CD14-positive monocyte (primary cell): Measurements from ENCODE around the gene TNFRSF25. TPM values are rescaled to one million over a fixed set of nuclear protein-coding genes. Genes with fewer than 3 reads are reported as not detected.

Experiments used
- DNase-seq, 3 donors: peaks; one replicate each; pipeline ENCODE4 v3.0.0-alpha.2; 2011 to 2022
- H2AFZ ChIP-seq: 2 replicates; pipeline ENCODE4 v1.6.0; 2012; ENCODE audit warnings: mild to moderate bottlenecking, low read depth, low read length, inconsistent platforms; ENCODE audit not compliant: insufficient read depth, poor library complexity, severe bottlenecking
- H3K27ac ChIP-seq, 2 donors: 1 replicate in 1 of 2; 2 replicates in 1 of 2; pipeline ENCODE4 v1.5.1; 2012 to 2013; ENCODE audit warnings: low read length in 2 of 2, control low read depth in 1 of 2, inconsistent platforms in 1 of 2, low read depth in 1 of 2, mild to moderate bottlenecking in 1 of 2
- H3K27me3 ChIP-seq, 2 donors: one replicate each; pipeline versions ENCODE4 v1.6.0 to v1.6.1; 2011 to 2013; ENCODE audit warnings: low read length in 2 of 2; ENCODE audit not compliant: control insufficient read depth in 2 of 2, insufficient read depth in 2 of 2
- H3K36me3 ChIP-seq, 2 donors: replicated peaks in 1 of 2; 1 replicate in 1 of 2; 2 replicates in 1 of 2; pipeline versions ENCODE4 v1.5.1 to v1.6.1; 2012 to 2013; ENCODE audit warnings: low read length in 2 of 2, control low read depth in 1 of 2, inconsistent platforms in 1 of 2, mild to moderate bottlenecking in 1 of 2; ENCODE audit not compliant: insufficient read depth in 2 of 2, control insufficient read depth in 1 of 2
- H3K4me1 ChIP-seq, 2 donors: 1 replicate in 1 of 2; 2 replicates in 1 of 2; pipeline versions ENCODE4 v1.5.1 to v1.6.1; 2012 to 2013; ENCODE audit warnings: low read length in 2 of 2, control low read depth in 1 of 2, inconsistent platforms in 1 of 2, mild to moderate bottlenecking in 1 of 2, moderate library complexity in 1 of 2; ENCODE audit not compliant: insufficient read depth in 2 of 2, control insufficient read depth in 1 of 2
- H3K4me2 ChIP-seq: replicated peaks from 2 replicates; pipeline ENCODE3; 2012; ENCODE audit warnings: low read length, moderate library complexity, mild to moderate bottlenecking; ENCODE audit not compliant: poor library complexity, severe bottlenecking; ENCODE audit errors: extremely low read depth
- H3K4me3 ChIP-seq, 3 experiments: fragments of 200-600 bp in 1 of 3; sonication (generic) in 1 of 3; replicated peaks in 1 of 3; 1 replicate in 2 of 3; 2 replicates in 1 of 3; pipeline ENCODE4 v1.5.1; 2011 to 2013; ENCODE audit warnings: low read length in 3 of 3, mild to moderate bottlenecking in 3 of 3, control low read depth in 2 of 3, low read depth in 2 of 3, inconsistent platforms in 1 of 3, moderate library complexity in 1 of 3
- H3K79me2 ChIP-seq: 2 replicates; pipeline ENCODE4 v1.6.0; 2012; ENCODE audit warnings: mild to moderate bottlenecking, control low read depth, inconsistent platforms, low read length, moderate library complexity; ENCODE audit not compliant: insufficient read depth
- H3K9ac ChIP-seq: 2 replicates; pipeline ENCODE4 v1.6.0; 2017; ENCODE audit warnings: low read length, mild to moderate bottlenecking; ENCODE audit not compliant: insufficient read depth, poor library complexity, severe bottlenecking
- H3K9me3 ChIP-seq, 2 donors: replicated peaks in 1 of 2; 1 replicate in 1 of 2; 2 replicates in 1 of 2; pipeline versions ENCODE4 v1.5.1 to v1.6.1; 2012 to 2013; ENCODE audit warnings: low read length in 2 of 2, control low read depth in 1 of 2; ENCODE audit not compliant: control insufficient read depth in 1 of 2, insufficient read depth in 1 of 2
- H4K20me1 ChIP-seq: 2 replicates; pipeline ENCODE4 v1.6.0; 2012; ENCODE audit warnings: mild to moderate bottlenecking, low read length, control low read depth, moderate library complexity; ENCODE audit not compliant: insufficient read depth
- H3K27ac Mint-ChIP-seq, 7 donors: one replicate each; pipeline ENCODE4 v1.8.0; 2020; ENCODE audit warnings: mild to moderate bottlenecking in 7 of 7, mixed read lengths in 7 of 7, moderate library complexity in 6 of 7, inconsistent platforms in 2 of 7
- H3K27me3 Mint-ChIP-seq, 3 donors: one replicate each; pipeline ENCODE4 v1.8.0; 2021 to 2022; ENCODE audit warnings: low read depth in 3 of 3, mild to moderate bottlenecking in 3 of 3, mixed read lengths in 3 of 3, moderate library complexity in 3 of 3, inconsistent platforms in 1 of 3
- H3K36me3 Mint-ChIP-seq, 2 donors: one replicate each; pipeline ENCODE4 v1.8.0; 2020; ENCODE audit warnings: mixed read lengths in 2 of 2, inconsistent platforms in 1 of 2, mild to moderate bottlenecking in 1 of 2
- H3K4me1 Mint-ChIP-seq: one replicate; pipeline ENCODE4 v1.8.0; 2020; ENCODE audit warnings: mild to moderate bottlenecking, mixed read lengths
- H3K4me3 Mint-ChIP-seq, 2 donors: one replicate each; pipeline ENCODE4 v1.8.0; 2020; ENCODE audit warnings: mild to moderate bottlenecking in 2 of 2, mixed read lengths in 2 of 2, moderate library complexity in 1 of 2
- H3K9me3 Mint-ChIP-seq, 7 donors: one replicate each; pipeline ENCODE4 v1.8.0; 2020 to 2022; ENCODE audit warnings: mixed read lengths in 7 of 7, mild to moderate bottlenecking in 6 of 7, moderate library complexity in 6 of 7, inconsistent platforms in 2 of 7
- WGBS: methylation state at CpG from one replicate; pipeline ENCODE4 v1.1.5; 2013; ENCODE audit warnings: missing lambda C conversion rate; ENCODE audit not compliant: insufficient coverage; 5-methylcytosine and 5-hydroxymethylcytosine counted together
- intact Hi-C, 2 donors: fragments of 100-400 bp; cut with micrococcal nuclease; formaldehyde crosslinking; loops; one replicate each; pipeline versions ENCODE4 v1.15.0 to v1.15.1; 2023
- polyA plus RNA-seq, 3 donors: library from polyadenylated mRNA; depleted of rRNA in 1 of 3; unstranded in 2 of 3; stranded (reverse) in 1 of 3; fragments of 300-500 nt in 2 of 3; fragments of >200 nt in 1 of 3; fragmentation: Illumina TruSeq in 2 of 3; gene quantifications; 1 replicate in 2 of 3; 2 replicates in 1 of 3; pipeline ENCODE4 v1.2.3, GENCODE V29; 2012 to 2021
- TF ChIP-seq, protein P1 (sequence below): fragments of 200-600 bp; IDR thresholded peaks from one replicate; pipeline ENCODE4 v1.8.0; 2022; ENCODE audit warnings: antibody characterized with exemption, mild to moderate bottlenecking

Gene TNFRSF25
- polyA plus RNA-seq, 3 donors, result 0.33 to 3.0 (median 0.48) TPM

DNA sequence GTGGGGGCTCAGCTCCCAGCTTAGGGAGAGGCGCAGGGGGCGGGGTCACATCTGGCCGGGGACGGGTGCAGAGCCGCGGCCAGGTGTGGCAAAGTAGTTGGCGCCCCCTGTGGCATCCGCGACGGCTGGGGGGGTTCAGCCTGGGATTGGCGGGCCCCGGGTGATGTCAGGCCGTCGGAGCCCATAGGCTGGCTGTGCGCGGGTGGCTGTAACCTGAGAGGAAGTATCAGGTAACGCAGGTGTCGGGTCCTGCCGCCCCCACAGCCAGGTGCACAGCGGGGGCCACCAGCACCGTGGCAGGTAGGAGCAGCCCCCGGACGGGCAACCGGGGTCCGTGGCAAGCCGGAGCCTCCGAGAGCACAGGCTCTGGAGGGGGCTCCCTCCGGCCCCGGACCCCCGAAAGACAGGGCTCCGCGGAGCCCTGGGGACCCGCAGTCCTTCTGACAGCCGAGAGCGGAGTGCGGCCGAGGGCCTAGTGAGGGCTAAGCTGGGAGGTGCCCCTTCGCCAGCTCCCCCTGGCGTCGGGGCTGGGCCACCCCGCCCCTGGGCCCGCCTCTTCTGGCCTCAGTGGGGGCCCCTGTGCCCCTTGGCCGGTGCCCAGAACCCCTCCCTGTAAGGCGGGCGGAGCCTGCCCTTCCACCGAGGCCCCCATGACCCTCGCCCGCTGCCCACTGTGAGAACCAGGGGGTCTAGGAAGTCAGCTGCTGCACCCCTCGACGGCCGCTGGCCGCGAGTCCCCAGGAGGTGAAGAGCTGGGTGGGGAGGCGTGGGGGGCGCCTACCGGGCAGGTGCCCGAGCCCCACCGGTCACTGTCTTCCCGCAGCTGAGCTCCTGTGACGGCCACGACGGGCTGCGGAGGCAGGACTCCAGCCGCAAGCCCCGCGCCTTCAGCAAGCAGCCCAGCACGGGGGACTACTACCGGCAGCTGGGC is 17.9 kb downstream of the TNFRSF25 start:
- peaks cover 6 to 55% of the 10 kb centered on the region in 2 donors for H3K27me3 ChIP-seq

More for the DNA sequence above, 17.9 kb downstream of the TNFRSF25 start:
- Histone ChIP-seq H3K9ac (no peak overlapping the region), H3K4me2 (no peak overlapping the region), H3K4me1 (no peaks in the 10 kb centered on the region), H4K20me1 (no peaks in the 10 kb centered on the region), H3K36me3 (no peaks in the 10 kb centered on the region), H3K27ac (no peak overlapping the region), H3K79me2 (no peaks in the 10 kb centered on the region), H3K9me3 (no peaks in the 10 kb centered on the region), H2AFZ (no peak overlapping the region), H3K4me3 (no peak overlapping the region)
- Mint-ChIP-seq H3K9me3 (peaks cover 0 to 10% (median 0%) of the 10 kb centered on the region in 7 donors), H3K36me3 (peaks cover 0 to 5% of the 10 kb centered on the region in 2 donors), H3K4me3 (peak overlapping the region in 1 of 2 donors; percentile 60), H3K27me3 (peaks cover 60 to 84% (median 67%) of the 10 kb centered on the region in 3 donors), H3K4me1 (peaks cover 2% of the 10 kb centered on the region), H3K27ac (no peak overlapping the region)
- TF ChIP-seq, protein P1, sequence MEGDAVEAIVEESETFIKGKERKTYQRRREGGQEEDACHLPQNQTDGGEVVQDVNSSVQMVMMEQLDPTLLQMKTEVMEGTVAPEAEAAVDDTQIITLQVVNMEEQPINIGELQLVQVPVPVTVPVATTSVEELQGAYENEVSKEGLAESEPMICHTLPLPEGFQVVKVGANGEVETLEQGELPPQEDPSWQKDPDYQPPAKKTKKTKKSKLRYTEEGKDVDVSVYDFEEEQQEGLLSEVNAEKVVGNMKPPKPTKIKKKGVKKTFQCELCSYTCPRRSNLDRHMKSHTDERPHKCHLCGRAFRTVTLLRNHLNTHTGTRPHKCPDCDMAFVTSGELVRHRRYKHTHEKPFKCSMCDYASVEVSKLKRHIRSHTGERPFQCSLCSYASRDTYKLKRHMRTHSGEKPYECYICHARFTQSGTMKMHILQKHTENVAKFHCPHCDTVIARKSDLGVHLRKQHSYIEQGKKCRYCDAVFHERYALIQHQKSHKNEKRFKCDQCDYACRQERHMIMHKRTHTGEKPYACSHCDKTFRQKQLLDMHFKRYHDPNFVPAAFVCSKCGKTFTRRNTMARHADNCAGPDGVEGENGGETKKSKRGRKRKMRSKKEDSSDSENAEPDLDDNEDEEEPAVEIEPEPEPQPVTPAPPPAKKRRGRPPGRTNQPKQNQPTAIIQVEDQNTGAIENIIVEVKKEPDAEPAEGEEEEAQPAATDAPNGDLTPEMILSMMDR, result no peak
- 4% methylated on average over 66 of the region's 68 CpGs for WGBS
- no peak for DNase-seq
- intact Hi-C loops, result no loop called here
